RKO (cell line): ENCODE results near the gene AP1S2.
A peak's percentile ranks its signal among the peaks of the same experiment; 100 is the strongest.
"Not testable (repeated sequence)": the region's sequence is repeated elsewhere in the genome, so short reads cannot be mapped to it uniquely, and the experiment has no call there.

Experiments
- DNase-seq: peaks from one replicate; pipeline ENCODE4 v3.0.0-alpha.2; 2016; ENCODE audit warnings: low spot score

The AP1S2 gene

GRCh38 chrX:15854712-15855567, at the start of gene AP1S2:
Gene AP1S2, minus strand, starts transcription at chrX:15854813. Its CDS starts 2,289 bp downstream, at chrX:15852524.
- DNase-seq: peak; percentile 97

GRCh38 chrX:15903186-15903681, 48.6 kb upstream of the AP1S2 start:
- no peak for DNase-seq

- DNase-seq: no peak
These were observed 40.7 kb upstream of the AP1S2 start for GRCh38 chrX:15895334-15895733.

- no peak for DNase-seq
These were observed 40.1 kb upstream of the AP1S2 start for GRCh38 chrX:15894724-15895123.

- no peak for DNase-seq
These were observed 35.9 kb upstream of the AP1S2 start for GRCh38 chrX:15890463-15890862.

- DNase-seq: no peak
These were observed 33.4 kb upstream of the AP1S2 start for GRCh38 chrX:15888062-15888461.

GRCh38 chrX:15883540-15883863, 28.9 kb upstream of the AP1S2 start:
- DNase-seq: no peak

- DNase-seq: peak; percentile 58
These were observed 28.3 kb upstream of the AP1S2 start for GRCh38 chrX:15882704-15883539.

GRCh38 chrX:15881381-15881897, 26.8 kb upstream of the AP1S2 start:
- no peak for DNase-seq

GRCh38 chrX:15877914-15878313, 23.3 kb upstream of the AP1S2 start:
- not testable (repeated sequence) for DNase-seq

- no peak for DNase-seq
These were observed 22.8 kb upstream of the AP1S2 start for GRCh38 chrX:15877380-15877779.

GRCh38 chrX:15874672-15875071, 20.1 kb upstream of the AP1S2 start:
- no peak for DNase-seq

- no peak for DNase-seq
These were observed 19.0 kb upstream of the AP1S2 start for GRCh38 chrX:15873566-15873965.

GRCh38 chrX:15870310-15870709, 15.7 kb upstream of the AP1S2 start:
- DNase-seq: no peak

- no peak for DNase-seq
These were observed 15.1 kb upstream of the AP1S2 start for GRCh38 chrX:15869695-15870094.

GRCh38 chrX:15866147-15866546, 11.5 kb upstream of the AP1S2 start:
- DNase-seq: no peak

- DNase-seq: peak; percentile 1
These were observed 10.0 kb upstream of the AP1S2 start for GRCh38 chrX:15864629-15865028.

GRCh38 chrX:15864023-15864422, 9.4 kb upstream of the AP1S2 start:
- no peak for DNase-seq

- no peak for DNase-seq
These were observed 6.3 kb upstream of the AP1S2 start for GRCh38 chrX:15860921-15861320.

- DNase-seq: no peak
These were observed 3.4 kb upstream of the AP1S2 start for GRCh38 chrX:15858051-15858450.

GRCh38 chrX:15856636-15857035, 2.0 kb upstream of the AP1S2 start:
- no peak for DNase-seq

GRCh38 chrX:15856222-15856587, 1.6 kb upstream of the AP1S2 start:
- no peak for DNase-seq
